NCI-H82 treated with DMSO at 0.1 percent for 48 hours (cell line): ENCODE data around the gene FCRL4.
"Not testable (repeated sequence)": the region's sequence is repeated elsewhere in the genome, so short reads cannot be mapped to it uniquely, and the experiment has no call there.

ENCODE experiments used
- DNase-seq: peaks from one replicate; lab custom pipeline; 2025; ENCODE audit not compliant: unreplicated experiment; lab: John Stamatoyannopoulos, UW

Gene FCRL4

GRCh38 chr1:157551694-157552693, 45.9 kb downstream of the FCRL4 start, which contains the start of gene FCRL5:
TSS of gene FCRL5 (minus strand) at chr1:157552515. CDS start at chr1:157552362, 153 bp downstream.
- no peak for DNase-seq

GRCh38 chr1:157548081-157548480, 49.8 kb downstream of the FCRL4 start:
- DNase-seq = not testable (repeated sequence)

GRCh38 chr1:157542676-157543075, 55.2 kb downstream of the FCRL4 start:
- no peak for DNase-seq

GRCh38 chr1:157540852-157541251, 57.0 kb downstream of the FCRL4 start:
- DNase-seq = no peak

GRCh38 chr1:157540160-157540748, 57.6 kb downstream of the FCRL4 start:
- no peak for DNase-seq

- no peak for DNase-seq
Measured at GRCh38 chr1:157539568-157539967, 58.3 kb downstream of the FCRL4 start.

GRCh38 chr1:157532569-157532968, 65.3 kb downstream of the FCRL4 start:
- DNase-seq = no peak

- DNase-seq = no peak
Measured at GRCh38 chr1:157523774-157524493, 74.0 kb downstream of the FCRL4 start.
